HG02884 (cell line): ENCODE data around the gene SGSH.

Source experiments
- ATAC-seq: cut with Tn5 transposase; IDR thresholded peaks from one replicate; pipeline ENCODE4 v1.9.1; 2021; ENCODE audit warnings: mild to moderate bottlenecking, moderate library complexity; ENCODE audit not compliant: unreplicated experiment

The SGSH gene

GRCh38 chr17:80227666-80228065 lies 7.5 kb upstream of the SGSH start:
- no peak for ATAC-seq

GRCh38 chr17:80227156-80227555 lies 7.0 kb upstream of the SGSH start:
- no peak for ATAC-seq

- ATAC-seq, result no peak
Observed at GRCh38 chr17:80225230-80225629, 5.1 kb upstream of the SGSH start.

GRCh38 chr17:80224683-80225082 lies 4.5 kb upstream of the SGSH start:
- no peak for ATAC-seq

- ATAC-seq, result no peak
Observed at GRCh38 chr17:80223838-80224497, 3.8 kb upstream of the SGSH start.

GRCh38 chr17:80223142-80223815 lies 3.1 kb upstream of the SGSH start:
- ATAC-seq, result no peak

- no peak for ATAC-seq
Observed at GRCh38 chr17:80222376-80223141, 2.4 kb upstream of the SGSH start.

- ATAC-seq, result no peak
Observed at GRCh38 chr17:80221351-80222105, 1.4 kb upstream of the SGSH start.

GRCh38 chr17:80220736-80221215 lies 643 bp upstream of the SGSH start:
- no peak for ATAC-seq

- ATAC-seq, result no peak
Observed at GRCh38 chr17:80219763-80220053, 425 bp downstream of the SGSH start.

- ATAC-seq, result no peak
Observed at GRCh38 chr17:80219013-80219762, 945 bp downstream of the SGSH start.

- no peak for ATAC-seq
Observed at GRCh38 chr17:80218391-80218790, 1.7 kb downstream of the SGSH start.

- ATAC-seq, result no peak
Observed at GRCh38 chr17:80217703-80218362, 2.3 kb downstream of the SGSH start.

- no peak for ATAC-seq
Observed at GRCh38 chr17:80216473-80217456, 3.4 kb downstream of the SGSH start.

- no peak for ATAC-seq
Observed at GRCh38 chr17:80214878-80215210, 5.3 kb downstream of the SGSH start.

GRCh38 chr17:80214012-80214877 lies 5.9 kb downstream of the SGSH start:
- no peak for ATAC-seq

- no peak for ATAC-seq
Observed at GRCh38 chr17:80213643-80213975, 6.5 kb downstream of the SGSH start.

- ATAC-seq, result no peak
Observed at GRCh38 chr17:80212962-80213642, 7.0 kb downstream of the SGSH start.
